Measurements from ENCODE around the gene KCNQ1. TPM values are rescaled to one million over a fixed set of nuclear protein-coding genes. Genes with fewer than 3 reads are reported as not detected.

KCNQ1 gene
- polyA plus RNA-seq, 1 of the 3 experiments (the other 2 are of a cell fraction) = 0.05 TPM

GRCh38 chr11:2423157-2424025 lies 21.4 kb upstream of the KCNQ1 start:
- Histone ChIP-seq H3K9me2 (no peaks in the 10 kb centered on the region), H3K27me3 (ENCODE audit: insufficient read depth) (no peaks in the 10 kb centered on the region), H2AFZ (ENCODE audit: low read depth) (no peak overlapping the region), H3K79me2 (ENCODE audit: insufficient read depth) (no peaks in the 10 kb centered on the region), H3K9me3 (no peaks in the 10 kb centered on the region), H3K4me1 (ENCODE audit: control insufficient read depth in 1 of 2, insufficient read depth in 2 of 2, low read depth in 1 of 2, low read length in 1 of 2) (no peaks in the 10 kb centered on the region; a peak in 1 of 4 replicates), H3K4me3 (ENCODE audit: low read depth in 2 of 2, low read length in 1 of 2) (no peak overlapping the region), H3K36me3 (replicated peaks in 1 of 2; ENCODE audit: control insufficient read depth in 1 of 2, insufficient read depth in 2 of 2, low read length in 1 of 2) (no peaks in the 10 kb centered on the region), H3K27ac (ENCODE audit: low read depth in 2 of 2, low read length in 1 of 2) (no peak overlapping the region), H3K9ac (no peak overlapping the region), H4K20me1 (ENCODE audit: insufficient read depth) (no peaks in the 10 kb centered on the region), H3K4me2 (no peak overlapping the region), H3F3A (replicated peaks; ENCODE audit: insufficient read depth) (no peaks in the 10 kb centered on the region)
- no peak for DNase-seq
- 48% methylated on average over 14 of the region's 26 CpGs for WGBS (ENCODE audit: low lambda C conversion rate)
- ChIA-PET POLR2A (no interaction called here), CTCF (interaction anchor here (0.7 to 11.8 kb wide), 11 partner anchors 22 to 466 kb away, joined by 3 to 461 read pairs (median 6); partner anchors contain the start of genes C11orf21, CDKN1C, KCNQ1 and TSPAN32)
- TF ChIP-seq CHD2 (IDR thresholded peaks at IDR 0.05; ENCODE audit: low read length, partially characterized antibody) (no peak), TCF12 (IDR thresholded peaks at IDR 0.05) (no peak), POLR2AphosphoS5 (IDR thresholded peaks at IDR 0.05; ENCODE audit: low read depth, low read length) (no peak), FOSL2 (IDR thresholded peaks at IDR 0.05; ENCODE audit: borderline replicate concordance, low read depth) (no peak), GATA2 (CRISPR knock-in tag; IDR thresholded peaks at IDR 0.05) (no peak), ELF1 (IDR thresholded peaks at IDR 0.05) (no peak), YY1 (IDR thresholded peaks at IDR 0.05; ENCODE audit: low read depth) (no peak), TAF1 (IDR thresholded peaks at IDR 0.05; ENCODE audit: borderline replicate concordance, low read depth, low read length) (no peak), NFIC (IDR thresholded peaks at IDR 0.05; ENCODE audit: borderline replicate concordance) (no peak), NRF1 (IDR thresholded peaks at IDR 0.05; ENCODE audit: low read depth, low read length) (no peak), USF2 (IDR thresholded peaks at IDR 0.05; ENCODE audit: borderline replicate concordance, low read depth, low read length) (no peak)
- TF ChIP-seq, protein P1, sequence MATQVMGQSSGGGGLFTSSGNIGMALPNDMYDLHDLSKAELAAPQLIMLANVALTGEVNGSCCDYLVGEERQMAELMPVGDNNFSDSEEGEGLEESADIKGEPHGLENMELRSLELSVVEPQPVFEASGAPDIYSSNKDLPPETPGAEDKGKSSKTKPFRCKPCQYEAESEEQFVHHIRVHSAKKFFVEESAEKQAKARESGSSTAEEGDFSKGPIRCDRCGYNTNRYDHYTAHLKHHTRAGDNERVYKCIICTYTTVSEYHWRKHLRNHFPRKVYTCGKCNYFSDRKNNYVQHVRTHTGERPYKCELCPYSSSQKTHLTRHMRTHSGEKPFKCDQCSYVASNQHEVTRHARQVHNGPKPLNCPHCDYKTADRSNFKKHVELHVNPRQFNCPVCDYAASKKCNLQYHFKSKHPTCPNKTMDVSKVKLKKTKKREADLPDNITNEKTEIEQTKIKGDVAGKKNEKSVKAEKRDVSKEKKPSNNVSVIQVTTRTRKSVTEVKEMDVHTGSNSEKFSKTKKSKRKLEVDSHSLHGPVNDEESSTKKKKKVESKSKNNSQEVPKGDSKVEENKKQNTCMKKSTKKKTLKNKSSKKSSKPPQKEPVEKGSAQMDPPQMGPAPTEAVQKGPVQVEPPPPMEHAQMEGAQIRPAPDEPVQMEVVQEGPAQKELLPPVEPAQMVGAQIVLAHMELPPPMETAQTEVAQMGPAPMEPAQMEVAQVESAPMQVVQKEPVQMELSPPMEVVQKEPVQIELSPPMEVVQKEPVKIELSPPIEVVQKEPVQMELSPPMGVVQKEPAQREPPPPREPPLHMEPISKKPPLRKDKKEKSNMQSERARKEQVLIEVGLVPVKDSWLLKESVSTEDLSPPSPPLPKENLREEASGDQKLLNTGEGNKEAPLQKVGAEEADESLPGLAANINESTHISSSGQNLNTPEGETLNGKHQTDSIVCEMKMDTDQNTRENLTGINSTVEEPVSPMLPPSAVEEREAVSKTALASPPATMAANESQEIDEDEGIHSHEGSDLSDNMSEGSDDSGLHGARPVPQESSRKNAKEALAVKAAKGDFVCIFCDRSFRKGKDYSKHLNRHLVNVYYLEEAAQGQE (IDR thresholded peaks at IDR 0.05; ENCODE audit: low read depth, low read length) = no peak
- TF ChIP-seq, protein P2, sequence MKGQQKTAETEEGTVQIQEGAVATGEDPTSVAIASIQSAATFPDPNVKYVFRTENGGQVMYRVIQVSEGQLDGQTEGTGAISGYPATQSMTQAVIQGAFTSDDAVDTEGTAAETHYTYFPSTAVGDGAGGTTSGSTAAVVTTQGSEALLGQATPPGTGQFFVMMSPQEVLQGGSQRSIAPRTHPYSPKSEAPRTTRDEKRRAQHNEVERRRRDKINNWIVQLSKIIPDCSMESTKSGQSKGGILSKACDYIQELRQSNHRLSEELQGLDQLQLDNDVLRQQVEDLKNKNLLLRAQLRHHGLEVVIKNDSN (IDR thresholded peaks at IDR 0.05; ENCODE audit: borderline replicate concordance, low read depth) = no peak
- TF ChIP-seq, protein P3, sequence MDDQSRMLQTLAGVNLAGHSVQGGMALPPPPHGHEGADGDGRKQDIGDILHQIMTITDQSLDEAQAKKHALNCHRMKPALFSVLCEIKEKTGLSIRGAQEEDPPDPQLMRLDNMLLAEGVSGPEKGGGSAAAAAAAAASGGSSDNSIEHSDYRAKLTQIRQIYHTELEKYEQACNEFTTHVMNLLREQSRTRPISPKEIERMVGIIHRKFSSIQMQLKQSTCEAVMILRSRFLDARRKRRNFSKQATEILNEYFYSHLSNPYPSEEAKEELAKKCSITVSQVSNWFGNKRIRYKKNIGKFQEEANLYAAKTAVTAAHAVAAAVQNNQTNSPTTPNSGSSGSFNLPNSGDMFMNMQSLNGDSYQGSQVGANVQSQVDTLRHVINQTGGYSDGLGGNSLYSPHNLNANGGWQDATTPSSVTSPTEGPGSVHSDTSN (IDR thresholded peaks at IDR 0.05) = no peak

Data from SK-N-SH (cell line).